HepG2 (cell line): ENCODE measurements around the gene FITM2. TPM values are rescaled to one million over a fixed set of nuclear protein-coding genes. Genes with fewer than 3 reads are reported as not detected.

ENCODE experiments used
- ARID5B ChIP-seq: IDR thresholded peaks from 2 replicates; pipeline ENCODE4 v1.4.0; 2020; ENCODE audit warnings: mild to moderate bottlenecking, missing genetic modification reagents
- CERS6 ChIP-seq: sonication (generic); formaldehyde crosslinking; IDR thresholded peaks from 2 replicates; pipeline ENCODE4 v1.5.0; 2020; ENCODE audit warnings: missing genetic modification reagents
- CREM ChIP-seq, 2 experiments: sonication (generic) in 1 of 2; formaldehyde crosslinking in 1 of 2; IDR thresholded peaks; 2 replicates each; pipeline versions ENCODE4 v1.4.0 to v1.6.1; 2016 to 2020; ENCODE audit warnings: antibody characterized with exemption in 1 of 2, mild to moderate bottlenecking in 1 of 2, missing genetic modification reagents in 1 of 2
- HNF1A ChIP-seq, 2 experiments: sonication (generic) in 1 of 2; formaldehyde crosslinking in 1 of 2; IDR thresholded peaks; 2 replicates each; pipeline versions ENCODE4 v1.4.0 to v1.6.1; 2016 to 2020; ENCODE audit warnings: borderline replicate concordance in 1 of 2, low read depth in 1 of 2, mild to moderate bottlenecking in 1 of 2, missing genetic modification reagents in 1 of 2
- MATR3 ChIP-seq: sonication (generic); formaldehyde crosslinking; IDR thresholded peaks from 2 replicates; pipeline ENCODE4 v1.4.0; 2020; ENCODE audit warnings: missing genetic modification reagents
- RFX5 ChIP-seq: IDR thresholded peaks from 2 replicates; pipeline ENCODE4 v1.6.1; 2011; ENCODE audit warnings: low read depth, low read length, improper control_type of control experiment
- STAT6 ChIP-seq: sonication (generic); formaldehyde crosslinking; IDR thresholded peaks from 2 replicates; pipeline ENCODE4 v1.4.0; 2020; ENCODE audit warnings: missing genetic modification reagents, mild to moderate bottlenecking, borderline replicate concordance
- TCF7L2 ChIP-seq: IDR thresholded peaks from 2 replicates; pipeline ENCODE4 v1.6.1; 2011; ENCODE audit warnings: mild to moderate bottlenecking, low read depth, low read length, moderate library complexity
- ZFP91 ChIP-seq: sonication (generic); formaldehyde crosslinking; IDR thresholded peaks from 2 replicates; pipeline ENCODE4 v1.9.0; 2022; ENCODE audit warnings: missing genetic modification reagents, mild to moderate bottlenecking, borderline replicate concordance
- ZNF292 ChIP-seq: sonication (generic); formaldehyde crosslinking; IDR thresholded peaks from 2 replicates; pipeline ENCODE4 v1.8.1; 2022; ENCODE audit warnings: mild to moderate bottlenecking, low read depth, missing genetic modification reagents, borderline replicate concordance
- ZNF747 ChIP-seq: sonication (generic); formaldehyde crosslinking; IDR thresholded peaks from 2 replicates; pipeline ENCODE4 v1.8.1; 2023; ENCODE audit warnings: missing genetic modification reagents, mild to moderate bottlenecking, borderline replicate concordance
- polyA plus RNA-seq, 8 experiments: library from polyadenylated mRNA; depleted of rRNA in 3 of 8; stranded (reverse) in 7 of 8; unstranded in 1 of 8; fragments of >200 nt; fragmentation: Illumina TruSeq in 4 of 8; extraction: Trizol in 4 of 8; gene quantifications; 2 replicates each; pipeline versions ENCODE4 v1.2.1 to v1.2.3, GENCODE V29; 2011 to 2016; ENCODE audit warnings: low read depth in 4 of 8, missing spikeins in 1 of 8, mixed read lengths in 1 of 8; ENCODE audit not compliant: insufficient read depth in 1 of 8
- total RNA-seq, 5 experiments: library from RNA; depleted of rRNA; stranded (reverse); fragments of >200 nt; fragmentation: Illumina TruSeq; extraction: Trizol; gene quantifications; 2 replicates each; pipeline ENCODE4 v1.2.3, GENCODE V29; 2016; ENCODE audit warnings: low read depth in 1 of 5

FITM2 gene
- total and polyA plus RNA-seq, 2 of the 13 experiments (the other 11 are each of a cell fraction or from before 2014, with no cell fraction given) = 9.6 to 24.5 TPM

- TF ChIP-seq ARID5B (CRISPR knock-in tag) (peak; percentile 78), RFX5 (no peak), STAT6 (CRISPR knock-in tag) (no peak), CREM (IDR thresholded peaks at IDR 0.05) (peak; percentile 77; the same call in 1 of the 2 replicates), CREM (CRISPR knock-in tag; IDR thresholded peaks at IDR 0.05) (no peak), HNF1A (IDR thresholded peaks at IDR 0.05; ENCODE audit: low read depth) (no peak), HNF1A (CRISPR knock-in tag; IDR thresholded peaks at IDR 0.05; ENCODE audit: borderline replicate concordance) (peak; percentile 43; the same call in 1 of the 2 replicates), ZFP91 (CRISPR knock-in tag) (no peak), ZNF292 (peak; percentile 85; the same call in 1 of the 2 replicates), MATR3 (CRISPR knock-in tag) (no peak), TCF7L2 (0 out of 2 replicates have a peak, but pooled peaks have one; percentile 41), ZNF747 (CRISPR knock-in tag) (no peak), CERS6 (CRISPR knock-in tag) (no peak)
These were observed 36.5 kb downstream of the FITM2 start (continued) for GRCh38 chr20:44274303-44275017.
